GM18511 (cell line): Measurements from ENCODE around the gene SLX9.

Experiments
- ATAC-seq: cut with Tn5 transposase; IDR thresholded peaks from one replicate; pipeline ENCODE4 v1.9.1; 2021; ENCODE audit warnings: mild to moderate bottlenecking, moderate library complexity; ENCODE audit not compliant: unreplicated experiment

The SLX9 gene

DNA sequence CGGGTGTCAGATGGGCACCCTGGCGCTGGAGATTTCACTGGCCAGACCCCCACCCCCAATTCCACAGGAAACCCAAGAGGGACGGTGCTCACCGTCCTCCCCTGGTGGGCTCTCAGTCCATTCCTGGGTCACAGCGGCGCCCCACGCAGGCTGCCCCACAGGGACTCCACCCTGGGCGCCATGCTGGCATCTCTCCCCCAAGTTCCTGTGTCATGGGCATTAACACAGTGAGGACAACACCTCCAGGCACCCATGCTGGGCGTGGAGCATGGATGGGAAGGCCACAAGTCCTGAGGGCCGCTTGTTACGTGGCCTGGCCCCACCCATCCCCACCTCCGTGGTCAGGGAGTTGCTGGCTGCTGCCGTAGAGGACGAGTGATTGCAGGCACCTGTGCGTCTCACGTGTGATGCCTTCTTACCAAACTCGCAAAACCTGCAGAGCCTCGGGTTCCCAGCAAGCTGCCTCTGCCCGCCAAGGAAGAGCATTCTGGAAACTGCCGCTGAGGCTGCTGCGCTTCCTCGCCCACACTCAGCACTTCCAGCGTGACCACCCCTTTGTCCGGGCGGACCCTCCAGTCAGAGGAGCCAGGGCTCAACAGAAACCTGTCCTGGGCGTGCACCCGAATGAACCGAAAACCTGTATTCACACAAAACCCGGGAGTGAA lies 60.3 kb downstream of the SLX9 start:
- no peak for ATAC-seq

DNA sequence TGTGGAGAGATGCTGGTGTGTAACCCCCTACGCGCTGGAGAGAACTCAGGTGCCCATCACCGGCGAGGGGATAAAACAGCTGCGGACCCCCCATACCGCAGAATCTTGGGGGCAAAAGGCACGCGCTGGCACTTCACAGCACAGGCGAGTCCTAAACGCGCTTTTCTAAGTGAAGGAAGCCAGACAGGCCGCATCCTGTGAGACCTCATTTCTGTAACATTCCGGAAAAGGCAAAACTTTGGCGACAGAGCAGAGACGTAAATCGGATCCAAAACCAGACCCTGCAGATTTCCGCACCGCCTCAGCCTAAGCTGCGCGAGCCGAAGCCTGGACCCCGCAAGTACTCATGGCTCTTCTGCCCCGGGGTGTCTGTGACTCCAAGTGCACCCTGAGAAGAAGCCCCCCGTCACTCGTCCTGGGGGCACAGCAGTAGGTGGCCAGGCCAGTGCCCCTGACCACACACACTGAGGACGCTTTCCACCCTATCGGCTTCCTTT lies 60.9 kb downstream of the SLX9 start:
- no peak for ATAC-seq

DNA sequence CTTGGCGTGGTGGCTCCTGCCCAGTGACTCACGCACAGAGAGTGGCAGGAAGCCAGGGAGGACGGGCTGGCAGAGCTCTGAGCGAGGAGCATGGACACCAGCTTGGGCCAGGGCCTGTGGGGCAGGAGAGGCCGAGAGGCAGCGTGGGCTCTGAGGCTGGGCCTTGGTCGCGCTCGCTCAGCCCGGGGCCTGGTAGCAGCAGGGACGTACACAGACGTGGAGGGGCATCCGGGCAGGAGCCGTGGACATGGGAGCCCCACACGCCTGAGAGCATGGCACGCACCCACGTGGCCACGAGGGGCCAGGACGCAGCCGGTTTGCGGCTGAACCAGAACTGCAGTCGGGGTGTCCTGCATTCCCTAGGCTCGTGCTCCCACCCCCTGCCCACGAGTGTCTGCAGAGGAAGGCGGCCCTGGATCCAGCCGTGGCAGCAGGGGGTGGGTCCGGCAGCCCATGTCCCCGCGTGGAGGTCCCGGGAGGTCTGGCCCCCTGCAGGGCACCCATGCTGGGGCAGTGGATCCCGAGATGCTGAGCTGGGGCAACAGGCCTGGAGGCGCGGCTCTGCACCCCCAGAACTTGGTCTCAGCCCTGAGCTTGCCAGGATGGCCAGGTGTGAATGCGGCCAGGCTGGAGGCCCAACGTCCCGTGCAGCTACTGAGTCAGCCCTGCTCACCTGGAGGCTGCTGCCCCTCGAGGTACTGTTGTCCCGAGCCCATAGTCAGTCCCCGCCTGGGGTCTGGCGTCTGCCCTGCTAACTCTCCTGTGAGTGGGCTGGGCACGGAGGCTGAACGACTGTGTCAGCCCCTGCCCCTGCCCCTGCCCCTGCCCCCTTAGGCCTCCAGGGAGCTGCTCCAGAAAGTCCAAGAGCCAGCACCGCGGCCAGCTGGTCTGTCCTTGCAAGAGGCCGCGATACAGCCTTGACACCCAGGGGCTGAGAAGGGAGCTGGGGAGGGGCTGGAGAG lies 61.6 kb downstream of the SLX9 start:
- ATAC-seq = no peak

DNA sequence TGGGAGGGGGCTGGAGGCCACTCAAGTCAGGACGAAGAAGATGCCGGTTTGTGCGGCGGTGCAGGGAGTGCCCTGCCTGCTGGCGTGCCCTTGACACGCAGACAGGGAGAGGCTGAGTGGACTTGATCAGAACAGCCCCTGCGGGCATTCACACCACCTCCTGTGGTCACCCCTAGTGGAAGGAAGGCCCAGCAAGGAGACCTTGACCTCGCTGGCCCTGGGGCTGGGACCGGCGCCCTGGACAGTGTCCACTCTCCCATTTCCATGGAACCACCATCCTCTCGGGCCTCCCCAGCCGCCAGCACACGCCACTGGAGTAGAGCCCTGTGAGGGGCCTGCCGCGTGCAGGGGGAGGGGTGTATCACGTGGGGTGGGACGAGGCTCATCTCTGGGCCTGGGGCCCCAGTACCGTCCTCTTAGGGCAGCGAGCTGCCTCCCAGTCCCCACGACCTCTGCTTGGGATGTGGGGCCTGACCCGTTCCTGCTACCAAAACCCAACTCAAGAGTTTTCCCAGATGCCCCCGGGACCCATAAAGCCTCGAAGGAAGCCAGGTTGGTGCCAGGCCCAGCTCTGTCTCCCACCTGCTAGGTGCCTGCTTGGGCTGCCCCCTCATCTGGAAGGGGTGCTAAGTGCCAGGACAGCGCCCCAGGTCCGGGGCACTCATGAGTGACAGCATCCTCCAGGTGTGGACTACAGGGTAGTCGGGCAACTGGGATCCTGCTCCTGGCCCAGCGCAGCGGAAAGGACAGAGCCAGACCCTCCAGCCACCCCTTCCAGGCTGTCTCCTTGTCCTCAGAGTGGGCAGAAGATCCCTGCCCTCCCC lies 62.8 kb downstream of the SLX9 start:
- ATAC-seq = no peak

DNA sequence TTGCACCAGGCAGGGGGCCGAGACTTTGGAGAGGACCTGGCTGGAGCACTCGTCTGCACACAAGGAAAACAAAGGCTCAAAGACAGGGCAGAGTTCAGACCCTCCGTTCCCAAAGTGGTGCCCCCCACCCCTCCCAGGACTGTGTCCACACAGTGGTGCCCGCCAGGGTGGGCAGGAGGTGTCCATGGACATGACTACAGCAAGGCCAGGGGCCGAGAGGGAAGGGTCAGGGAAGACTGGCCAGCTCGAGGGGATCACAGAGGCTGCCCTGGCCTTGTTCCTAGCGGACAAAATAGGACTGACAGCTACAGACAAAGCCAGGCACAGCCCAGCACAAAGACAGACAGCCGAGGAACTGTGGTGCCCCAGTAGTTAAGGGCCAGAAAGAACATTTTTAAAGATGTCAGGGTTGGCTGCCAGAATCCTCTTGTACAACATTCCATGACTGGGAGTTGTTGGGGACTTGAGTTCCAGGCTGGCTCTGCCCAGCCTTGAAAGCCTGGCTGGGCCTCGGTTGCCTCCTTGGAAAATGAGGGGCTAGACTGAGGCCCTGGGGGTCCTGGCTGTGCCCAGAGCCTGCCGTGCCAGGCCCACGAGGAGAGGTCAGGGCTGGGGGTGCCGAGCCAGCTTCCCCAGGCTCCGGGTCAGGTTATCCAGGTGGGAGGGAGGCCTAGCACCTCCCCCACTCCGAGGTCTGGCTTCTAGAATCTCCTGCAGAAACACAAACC lies 63.7 kb downstream of the SLX9 start:
- no peak for ATAC-seq

DNA sequence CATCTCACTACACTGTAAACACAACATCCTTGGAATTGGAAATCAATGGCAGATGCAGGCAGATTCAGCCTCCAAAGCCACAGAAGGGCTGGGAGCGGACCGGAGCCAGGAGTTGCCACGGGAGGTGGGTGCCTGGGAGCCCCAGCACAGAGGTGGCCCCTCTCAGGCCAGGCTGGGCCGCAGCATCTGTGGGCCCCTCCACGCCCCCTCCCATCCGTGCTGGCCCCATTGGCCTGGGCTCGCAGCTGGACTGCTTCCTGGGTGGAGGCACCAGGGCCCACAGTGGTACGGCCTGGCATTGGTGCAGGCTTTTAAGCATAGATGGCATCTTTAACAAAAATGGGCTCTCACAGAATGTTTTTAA lies 64.2 kb downstream of the SLX9 start:
- ATAC-seq = no peak

DNA sequence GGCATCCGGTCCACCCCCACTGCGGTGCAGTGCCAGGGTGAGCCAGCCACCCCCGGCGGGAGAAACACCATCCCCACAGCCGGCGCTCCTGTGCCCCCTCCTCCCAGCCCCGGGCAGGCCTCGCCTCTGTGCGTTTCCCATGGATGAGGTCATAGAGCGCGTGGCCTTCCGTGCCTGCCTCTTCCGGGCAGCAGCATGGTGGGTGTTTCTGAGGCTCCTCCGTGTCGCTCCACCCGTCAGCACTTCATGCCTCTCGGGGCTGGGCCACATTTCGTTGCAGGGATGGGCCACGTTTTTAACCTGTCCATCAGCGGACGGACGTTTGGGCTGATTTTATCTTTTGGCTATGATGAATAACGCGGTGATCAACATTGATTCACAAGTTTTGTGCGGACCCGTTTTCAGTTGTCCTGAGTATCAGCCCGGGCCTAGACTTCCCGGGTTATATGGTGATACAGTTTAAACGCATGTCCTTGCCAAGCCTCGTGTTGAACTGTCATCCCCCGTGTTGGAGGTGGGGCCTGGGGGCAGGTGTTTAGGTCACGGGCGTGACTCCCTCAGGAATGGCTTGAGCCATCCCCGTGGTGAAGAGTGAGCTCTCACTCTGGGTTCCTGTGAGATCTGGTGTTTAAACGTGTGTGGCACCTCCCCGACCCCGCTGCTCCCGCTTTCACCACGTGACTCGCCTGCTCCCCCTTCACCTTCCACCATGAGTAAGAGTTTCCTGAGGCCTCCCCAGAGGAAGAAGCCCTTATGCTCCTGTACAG lies 64.8 kb downstream of the SLX9 start:
- ATAC-seq = no peak

DNA sequence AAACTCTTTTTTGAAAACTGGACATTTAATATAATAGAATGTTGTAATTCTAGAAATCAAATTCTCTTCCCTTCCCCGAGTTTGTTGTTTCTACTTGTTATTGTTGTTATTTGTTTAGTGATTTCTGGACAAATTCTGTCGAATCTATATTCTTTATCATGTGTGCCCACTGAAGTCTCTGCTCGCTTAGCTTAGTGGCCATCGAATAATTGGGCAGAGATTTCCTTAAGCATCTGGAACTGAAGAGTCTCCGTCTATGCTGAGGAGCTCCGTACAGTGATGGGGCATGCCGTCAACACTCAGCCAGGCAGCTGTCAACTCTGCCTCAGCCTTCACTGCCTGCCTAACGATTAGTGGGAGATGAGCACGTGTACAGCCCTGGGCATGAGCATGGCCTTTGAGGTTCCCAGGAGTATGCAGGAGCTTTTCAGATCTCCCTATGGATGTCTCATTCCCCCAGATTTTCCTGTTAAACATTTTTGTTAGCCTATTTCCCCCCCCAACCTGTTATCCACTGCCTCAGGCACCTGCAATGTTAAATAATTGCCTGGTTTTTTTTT lies 66.8 kb downstream of the SLX9 start:
- no peak for ATAC-seq

DNA sequence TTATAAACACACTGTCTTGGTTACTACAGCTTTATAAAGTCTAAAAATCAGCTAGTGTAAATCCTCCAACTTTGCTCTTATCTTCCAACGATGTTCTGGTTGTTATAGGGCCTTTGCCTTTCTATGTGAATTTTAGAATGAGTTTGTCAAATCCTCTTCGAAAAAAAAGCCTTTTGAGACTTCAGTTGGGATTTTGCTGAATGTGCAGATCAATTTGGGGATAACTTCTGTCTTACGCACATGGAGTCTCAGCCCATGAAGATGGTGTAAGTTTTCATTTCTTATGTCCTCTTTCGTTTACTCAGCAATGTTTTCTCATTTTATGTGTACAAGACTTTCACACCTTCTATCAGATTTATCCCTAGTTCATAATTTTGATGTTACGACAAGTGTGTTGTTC lies 69.8 kb downstream of the SLX9 start:
- no peak for ATAC-seq

DNA sequence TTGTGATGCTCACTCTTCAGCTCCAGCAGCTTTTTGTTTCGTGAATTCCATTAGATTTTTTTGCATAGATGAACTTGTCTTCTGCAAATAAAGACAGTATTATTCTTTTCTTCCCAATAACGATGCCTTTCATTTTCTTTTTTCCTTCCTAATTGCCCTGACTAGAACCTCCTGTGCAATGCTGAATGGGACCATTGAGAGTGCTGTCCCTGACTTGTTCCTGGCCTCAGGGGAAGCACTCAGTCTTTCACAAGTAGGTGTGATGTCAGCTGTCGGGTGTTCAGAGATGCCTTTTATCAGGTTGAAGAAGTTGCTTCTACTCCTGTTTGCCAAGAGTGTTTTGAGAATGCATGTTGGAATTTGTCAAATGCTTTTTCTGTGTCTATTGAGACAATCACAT lies 70.3 kb downstream of the SLX9 start:
- ATAC-seq = no peak

DNA sequence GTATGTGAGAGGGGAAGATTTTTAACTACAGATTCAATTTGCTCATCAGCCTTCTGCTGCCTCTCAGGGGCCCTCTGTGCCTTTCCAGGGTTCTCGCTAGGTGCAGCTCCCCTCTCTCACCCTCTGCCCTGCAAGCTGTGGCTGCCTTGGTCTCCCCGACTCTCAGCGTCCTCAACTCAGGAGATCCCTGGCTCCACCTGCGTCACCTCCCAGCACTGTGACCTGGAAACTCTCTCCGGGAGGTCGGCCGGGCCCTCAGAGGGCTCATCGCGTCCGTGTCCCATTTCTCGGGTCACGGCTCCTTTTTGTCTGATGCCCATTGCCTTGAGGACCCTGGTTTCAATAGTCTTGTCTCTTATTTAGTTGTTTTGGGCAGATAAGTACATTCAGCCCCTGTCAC lies 71.0 kb downstream of the SLX9 start:
- ATAC-seq = no peak

DNA sequence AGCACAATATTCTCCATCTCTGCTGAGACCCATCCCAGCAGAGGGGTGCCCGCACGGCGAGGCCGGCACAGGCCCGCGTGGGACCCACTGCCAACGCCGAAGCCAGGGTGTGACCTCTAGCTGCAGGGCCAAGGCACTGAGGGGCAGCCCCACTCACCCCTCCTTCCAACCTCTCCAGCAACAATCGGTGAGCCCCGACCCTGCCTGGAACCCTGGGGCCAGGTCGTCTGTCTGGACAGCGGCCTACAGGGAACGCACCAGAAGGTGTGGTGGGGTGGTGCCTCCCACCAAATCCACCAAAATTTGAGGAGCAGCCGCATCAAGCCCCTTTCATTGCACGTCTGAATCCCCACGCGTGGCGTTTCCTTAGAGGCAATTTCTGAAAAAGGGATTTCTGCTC lies 71.6 kb downstream of the SLX9 start:
- no peak for ATAC-seq

DNA sequence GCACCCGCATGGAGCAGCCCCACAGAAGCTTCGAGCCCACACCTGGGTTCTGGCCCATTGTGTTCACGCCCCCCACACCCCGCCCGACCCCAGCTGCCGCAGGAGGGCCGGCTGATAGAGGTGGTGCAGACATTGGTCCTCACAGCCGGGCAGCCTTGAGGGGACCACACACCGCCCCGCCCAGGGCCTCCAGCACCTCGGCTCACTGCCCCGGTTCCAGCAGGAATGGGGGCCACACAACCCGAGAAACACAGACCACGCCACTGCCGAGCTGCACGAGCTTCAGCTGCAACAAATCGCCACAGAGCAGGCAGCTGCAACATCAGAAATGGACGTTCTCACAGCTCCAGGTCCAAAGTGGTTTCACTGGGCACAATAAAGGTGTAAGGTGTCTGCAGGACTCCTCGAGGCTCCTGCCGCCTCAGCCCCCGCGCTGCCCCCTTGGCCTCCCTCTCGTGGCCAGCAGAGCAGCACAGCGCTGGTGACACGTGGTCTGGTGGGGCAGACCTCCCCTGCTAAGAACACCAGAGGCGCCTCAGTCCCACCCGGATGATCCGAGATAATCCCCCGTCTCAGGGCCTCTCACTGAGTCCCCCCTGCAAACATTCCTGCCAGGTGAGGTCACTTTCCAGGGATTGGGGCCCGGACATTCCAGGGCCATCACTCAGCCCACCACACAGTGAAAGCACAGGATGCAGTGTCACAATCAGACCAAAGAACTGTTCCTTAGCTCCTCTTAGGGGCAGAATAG lies 72.3 kb downstream of the SLX9 start:
- ATAC-seq = no peak

DNA sequence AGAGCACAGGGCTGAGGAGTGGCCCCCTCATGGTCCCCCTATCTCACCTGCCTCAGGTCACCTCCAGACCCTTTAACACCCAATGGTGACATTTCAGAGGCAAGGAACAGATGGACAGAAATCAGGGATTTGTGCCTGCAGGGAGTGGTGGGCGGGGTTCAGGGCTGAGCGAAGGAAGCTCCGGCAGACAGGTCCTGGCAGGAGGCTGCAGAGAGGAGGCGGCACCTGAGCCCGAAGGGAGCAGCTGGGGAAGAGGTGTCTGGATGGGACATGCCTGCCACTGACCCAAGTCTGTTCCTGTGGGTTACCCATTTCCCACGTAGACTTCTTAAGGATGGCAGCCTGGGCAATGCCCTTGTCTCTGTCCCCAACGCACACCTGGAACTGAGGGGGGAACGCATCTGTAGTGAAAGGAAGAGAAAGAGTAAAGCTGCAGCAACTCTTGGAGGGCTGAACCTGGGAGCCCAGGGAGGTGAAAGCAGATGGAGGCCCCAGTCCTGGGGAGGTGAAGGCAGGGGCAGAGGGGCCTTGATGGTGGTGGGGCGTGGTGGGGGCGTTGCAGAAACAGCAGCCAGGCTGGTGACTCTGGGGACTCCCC lies 72.9 kb downstream of the SLX9 start:
- no peak for ATAC-seq

DNA sequence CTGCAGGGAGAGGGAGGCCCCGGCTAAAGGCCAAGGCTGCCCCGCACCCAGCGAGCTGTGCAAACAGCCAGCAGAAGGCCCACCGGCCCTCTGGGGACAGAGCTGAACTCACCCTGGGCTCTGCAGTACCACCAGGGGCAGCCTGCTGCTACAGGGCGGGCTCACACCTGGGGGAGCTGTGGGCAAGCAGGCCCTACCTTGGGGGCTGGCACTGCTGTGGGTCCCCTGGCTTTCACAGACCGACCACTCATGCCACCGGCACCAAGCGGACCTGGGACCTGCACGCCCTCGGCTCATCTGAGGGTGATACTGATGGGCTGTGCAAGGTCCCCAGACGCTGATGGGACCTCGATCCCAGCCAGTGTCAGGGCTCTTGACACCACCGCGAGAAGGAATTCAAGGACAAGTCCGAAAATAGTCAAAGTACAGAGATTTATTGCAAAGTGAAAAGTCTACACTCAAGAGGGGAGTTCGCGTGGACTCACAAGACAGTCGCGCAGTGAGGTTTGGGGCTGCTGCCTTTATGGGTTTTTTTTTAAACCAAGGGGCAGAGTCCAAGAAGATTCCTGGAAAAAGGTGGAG lies 73.5 kb downstream of the SLX9 start:
- ATAC-seq = no peak

DNA sequence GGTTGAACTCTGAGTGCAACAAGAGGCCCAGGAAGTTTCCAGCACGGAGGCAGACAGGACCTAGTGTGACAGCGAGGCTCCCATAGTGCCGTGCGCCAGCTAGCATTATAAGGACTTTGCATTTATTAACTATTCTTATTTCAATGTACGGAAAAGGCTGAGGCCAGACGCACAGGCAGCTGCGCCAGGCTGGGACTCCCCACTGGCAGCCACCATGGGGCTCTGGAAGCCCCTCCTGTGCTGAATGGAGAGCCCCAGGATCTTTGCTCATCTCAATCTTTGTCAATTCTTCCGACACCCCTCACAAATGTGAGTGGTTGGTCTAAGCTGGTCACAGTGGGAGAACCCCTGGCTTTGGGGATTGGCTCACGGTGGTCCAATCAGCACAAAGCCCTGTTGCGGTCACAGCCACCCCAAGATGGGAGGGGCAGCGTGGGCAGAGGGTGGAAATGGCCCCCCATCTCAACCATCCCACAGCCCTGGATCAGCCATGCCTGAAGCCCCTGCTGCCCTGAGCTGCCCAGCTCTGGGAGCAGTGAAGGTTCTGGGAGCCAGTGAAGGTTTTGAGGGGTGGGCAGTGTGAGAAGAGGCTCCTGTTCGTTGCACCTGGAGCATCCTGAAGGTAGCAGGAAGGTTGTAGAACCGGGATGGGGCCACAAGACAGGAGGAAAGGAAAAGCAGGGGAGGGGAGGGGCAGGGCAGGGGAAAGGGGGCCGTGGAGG lies 75.1 kb downstream of the SLX9 start:
- ATAC-seq = no peak

DNA sequence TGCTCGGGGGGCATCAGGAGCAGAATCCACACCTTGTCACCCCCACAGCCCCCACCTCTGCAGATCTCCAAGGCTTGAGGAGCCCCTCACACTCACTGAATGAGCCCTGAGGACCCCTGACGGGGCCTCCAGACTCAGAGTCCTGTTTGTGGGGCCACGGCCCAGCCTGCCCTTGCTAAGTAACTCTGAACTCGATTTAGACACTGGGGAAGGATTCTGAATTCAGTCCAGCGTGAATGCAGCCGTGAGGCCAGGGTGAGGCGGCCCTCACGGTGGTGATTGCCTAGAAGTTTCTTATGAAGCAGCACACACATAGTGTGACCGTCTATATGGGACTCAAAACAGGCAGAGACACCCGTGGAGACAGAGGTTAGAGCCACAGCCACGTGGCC lies 75.6 kb downstream of the SLX9 start:
- no peak for ATAC-seq

DNA sequence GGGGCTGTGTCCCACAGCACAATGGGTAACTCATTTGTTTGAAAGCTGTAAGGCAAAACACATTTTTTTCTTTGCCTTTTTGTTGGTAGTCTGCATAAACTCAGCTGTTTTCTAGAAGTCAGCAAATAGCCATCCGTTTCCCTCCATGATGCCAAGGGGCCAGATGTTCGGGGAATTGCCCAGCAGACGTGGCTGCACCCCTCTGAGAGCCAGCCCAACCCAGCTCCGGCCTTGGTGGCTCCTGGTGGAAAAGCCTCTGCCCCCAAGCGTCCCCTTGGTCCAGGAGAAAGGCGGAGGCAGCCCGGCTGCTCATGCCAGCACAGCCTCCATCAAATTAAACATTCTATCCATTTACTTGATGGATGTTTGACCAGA lies 76.2 kb downstream of the SLX9 start:
- no peak for ATAC-seq
